Activated naive CD4-positive, alpha-beta T cell treated with anti-CD3 and anti-CD28 coated beads for 36 hours (primary cell): ENCODE results near the gene WDSUB1. TPM values are rescaled to one million over a fixed set of nuclear protein-coding genes. Genes with fewer than 3 reads are reported as not detected.

Source experiments
- CTCF ChIA-PET: fragments of 350-600 bp; sonication (Branson Sonifier 250); formaldehyde crosslinking; loops from one replicate; lab custom pipeline; 2021; ENCODE audit warnings: antibody characterized with exemption; lab: Charles Lee
- DNase-seq: peaks from one replicate; pipeline ENCODE4 v3.0.0-alpha.2; 2020
- H3K27ac Mint-ChIP-seq: one replicate; pipeline ENCODE4 v1.8.0; 2021; ENCODE audit warnings: mild to moderate bottlenecking, mixed read lengths
- H3K27me3 Mint-ChIP-seq: one replicate; pipeline ENCODE4 v1.8.0; 2021; ENCODE audit warnings: low read depth, mixed read lengths
- H3K36me3 Mint-ChIP-seq: one replicate; pipeline ENCODE4 v1.8.0; 2021; ENCODE audit warnings: low read depth, mixed read lengths
- H3K4me1 Mint-ChIP-seq: one replicate; pipeline ENCODE4 v1.8.0; 2021; ENCODE audit warnings: low read depth, mixed read lengths
- H3K4me3 Mint-ChIP-seq: one replicate; pipeline ENCODE4 v1.8.0; 2021; ENCODE audit warnings: mild to moderate bottlenecking, moderate library complexity, mixed read lengths
- H3K9me3 Mint-ChIP-seq: one replicate; pipeline ENCODE4 v1.8.0; 2021; ENCODE audit warnings: mixed read lengths
- intact Hi-C: fragments of 100-400 bp; cut with micrococcal nuclease; formaldehyde crosslinking; loops from one replicate; pipeline ENCODE4 v1.15.1; 2023
- microRNA-seq: library from miRNA; unstranded; fragments of <30 nt; microRNA quantifications from one replicate; pipeline ENCODE4 v1.2.0, GENCODE V29; 2022; ENCODE audit warnings: borderline microRNAs expressed, borderline replicate concordance
- total RNA-seq, 2 experiments: library from RNA; stranded (reverse); gene quantifications; one replicate each; pipeline ENCODE4 v1.2.3, GENCODE V29; 2021

Gene WDSUB1
- total RNA-seq, 2 experiments from 2014 or later: 5.6 to 6.6 TPM

DNA sequence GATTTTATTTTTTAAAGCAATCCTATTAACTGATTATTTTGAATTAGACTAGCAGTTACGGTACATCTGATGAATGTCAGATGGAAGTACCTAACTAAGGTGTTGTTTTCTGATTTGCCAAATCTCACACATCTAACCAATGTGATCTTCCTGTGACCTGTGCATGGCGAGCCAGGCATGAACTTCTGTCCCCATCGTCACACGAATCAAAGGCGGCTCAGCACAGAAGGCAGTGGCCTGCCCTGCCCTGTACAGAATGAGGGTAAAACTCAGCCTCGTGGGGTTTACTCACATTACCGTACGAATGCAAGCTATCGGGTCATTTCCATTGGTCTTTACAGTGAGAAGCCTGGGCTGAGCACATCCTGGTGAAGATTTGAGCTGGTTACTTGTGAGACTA, 87.3 kb downstream of the WDSUB1 start:
- Mint-ChIP-seq H3K27ac (no peak overlapping the region), H3K36me3 (no peaks in the 10 kb centered on the region), H3K4me1 (peaks cover 15% of the 10 kb centered on the region), H3K27me3 (no peaks in the 10 kb centered on the region), H3K9me3 (no peaks in the 10 kb centered on the region), H3K4me3 (no peak overlapping the region)
- CTCF ChIA-PET: no interaction called here
- DNase-seq: no peak
- intact Hi-C loops: no loop called here

DNA sequence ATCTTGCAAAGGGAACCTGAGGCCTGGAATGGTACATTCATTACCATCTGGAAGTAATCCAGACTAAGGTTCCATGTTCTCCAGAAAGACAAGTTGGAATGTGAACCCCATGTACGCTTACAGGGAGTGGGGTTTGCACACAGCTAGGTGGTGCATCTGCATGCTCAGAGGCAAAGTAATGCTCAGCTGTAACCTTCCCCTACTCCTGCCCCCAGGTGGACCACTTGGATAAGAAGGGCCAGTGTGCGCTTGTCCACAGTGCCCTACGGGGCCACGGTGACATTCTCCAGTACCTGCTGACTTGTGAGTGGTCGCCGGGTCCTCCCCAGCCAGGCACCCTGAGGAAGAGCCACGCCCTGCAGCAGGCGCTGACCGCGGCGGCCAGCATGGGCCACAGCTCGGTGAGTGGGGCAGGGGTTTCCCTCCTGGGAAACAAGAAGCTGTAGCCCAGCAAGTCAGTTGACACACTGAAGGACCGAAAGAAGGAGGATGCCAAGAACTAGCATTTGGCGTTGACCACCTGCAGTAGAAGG, 90.0 kb downstream of the WDSUB1 start:
- no peak overlapping the region for H3K4me3 Mint-ChIP-seq
- peaks cover 9% of the 10 kb centered on the region for H3K4me1 Mint-ChIP-seq
- H3K27ac Mint-ChIP-seq: no peak overlapping the region
- intact Hi-C loops: no loop called here
- H3K27me3 Mint-ChIP-seq: no peaks in the 10 kb centered on the region
- no peaks in the 10 kb centered on the region for H3K36me3 Mint-ChIP-seq
- no peaks in the 10 kb centered on the region for H3K9me3 Mint-ChIP-seq
- CTCF ChIA-PET: no interaction called here
- DNase-seq: no peak

DNA sequence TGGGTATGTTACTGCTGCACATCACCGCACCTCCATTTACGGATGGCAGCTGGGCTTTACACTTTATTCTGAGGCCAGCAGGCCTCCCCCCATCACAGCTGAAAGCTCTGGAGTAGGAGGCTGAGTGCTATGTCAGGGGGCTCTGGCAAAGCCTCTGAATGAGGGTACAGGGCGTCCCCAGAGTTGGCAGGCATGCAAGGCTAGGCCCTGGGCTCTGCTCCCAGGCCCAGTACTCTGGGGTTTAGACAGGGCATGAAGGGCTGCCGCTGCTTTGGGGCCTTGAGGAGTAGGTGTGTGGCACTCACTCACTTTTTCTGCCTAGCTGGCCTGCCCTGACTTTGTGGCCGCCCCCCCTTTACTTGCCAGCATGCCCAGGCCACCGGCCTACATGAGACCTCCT, 90.8 kb downstream of the WDSUB1 start:
- H3K27ac Mint-ChIP-seq: no peak overlapping the region
- no peaks in the 10 kb centered on the region for H3K27me3 Mint-ChIP-seq
- no peak for DNase-seq
- H3K9me3 Mint-ChIP-seq: no peaks in the 10 kb centered on the region
- peaks cover 1% of the 10 kb centered on the region for H3K4me1 Mint-ChIP-seq
- H3K36me3 Mint-ChIP-seq: no peaks in the 10 kb centered on the region
- CTCF ChIA-PET: interaction anchor here (0.6 kb wide), 1 partner anchor 1241 kb away, joined by 4 read pairs; no protein-coding TSS in a partner anchor
- H3K4me3 Mint-ChIP-seq: no peak overlapping the region
- intact Hi-C loops: no loop called here

DNA sequence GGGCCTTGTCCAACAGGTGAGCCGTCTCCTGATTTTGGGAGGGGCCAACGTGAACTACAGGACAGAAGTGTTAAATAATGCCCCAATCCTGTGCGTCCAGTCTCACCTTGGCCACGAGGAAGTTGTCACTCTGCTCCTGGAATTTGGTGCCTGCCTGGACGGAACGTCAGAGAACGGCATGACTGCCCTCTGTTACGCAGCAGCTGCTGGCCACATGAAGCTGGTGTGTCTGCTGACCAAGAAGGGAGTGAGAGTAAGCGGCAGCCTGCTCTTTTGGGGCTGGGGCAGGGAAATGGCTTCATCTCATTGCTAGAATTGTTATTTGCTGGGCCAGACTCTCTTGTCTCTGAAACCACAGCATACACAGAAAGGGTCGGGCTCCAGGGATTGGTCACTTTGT, 92.3 kb downstream of the WDSUB1 start:
- H3K4me1 Mint-ChIP-seq: no peaks in the 10 kb centered on the region
- DNase-seq: no peak
- no peaks in the 10 kb centered on the region for H3K27me3 Mint-ChIP-seq
- H3K36me3 Mint-ChIP-seq: no peaks in the 10 kb centered on the region
- CTCF ChIA-PET: no interaction called here
- H3K4me3 Mint-ChIP-seq: no peak overlapping the region
- intact Hi-C loops: no loop called here
- H3K9me3 Mint-ChIP-seq: no peaks in the 10 kb centered on the region
- H3K27ac Mint-ChIP-seq: no peak overlapping the region

DNA sequence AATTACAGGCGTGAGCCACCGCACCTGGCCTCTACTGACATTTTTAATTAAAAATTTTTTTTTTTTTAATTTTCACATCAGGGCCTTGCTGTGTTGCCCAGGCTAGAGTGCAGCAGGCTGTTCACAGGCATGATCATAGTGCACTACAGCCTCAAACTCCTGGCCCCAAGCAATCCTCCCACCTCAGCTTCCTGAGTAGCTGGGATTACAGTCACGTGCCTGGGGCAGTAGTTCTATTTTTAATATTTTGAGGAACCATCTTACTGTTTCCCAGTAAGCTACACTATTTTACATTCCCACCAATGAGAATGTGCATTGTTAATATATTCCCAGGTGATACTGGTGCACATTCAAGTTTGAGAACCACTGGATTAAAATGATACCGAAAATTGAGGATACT, 92.7 kb downstream of the WDSUB1 start:
- Mint-ChIP-seq H3K36me3 (no peaks in the 10 kb centered on the region), H3K4me3 (no peak overlapping the region), H3K4me1 (no peaks in the 10 kb centered on the region), H3K27ac (no peak overlapping the region), H3K27me3 (no peaks in the 10 kb centered on the region), H3K9me3 (no peaks in the 10 kb centered on the region)
- intact Hi-C loops: no loop called here
- CTCF ChIA-PET: no interaction called here
- no peak for DNase-seq

DNA sequence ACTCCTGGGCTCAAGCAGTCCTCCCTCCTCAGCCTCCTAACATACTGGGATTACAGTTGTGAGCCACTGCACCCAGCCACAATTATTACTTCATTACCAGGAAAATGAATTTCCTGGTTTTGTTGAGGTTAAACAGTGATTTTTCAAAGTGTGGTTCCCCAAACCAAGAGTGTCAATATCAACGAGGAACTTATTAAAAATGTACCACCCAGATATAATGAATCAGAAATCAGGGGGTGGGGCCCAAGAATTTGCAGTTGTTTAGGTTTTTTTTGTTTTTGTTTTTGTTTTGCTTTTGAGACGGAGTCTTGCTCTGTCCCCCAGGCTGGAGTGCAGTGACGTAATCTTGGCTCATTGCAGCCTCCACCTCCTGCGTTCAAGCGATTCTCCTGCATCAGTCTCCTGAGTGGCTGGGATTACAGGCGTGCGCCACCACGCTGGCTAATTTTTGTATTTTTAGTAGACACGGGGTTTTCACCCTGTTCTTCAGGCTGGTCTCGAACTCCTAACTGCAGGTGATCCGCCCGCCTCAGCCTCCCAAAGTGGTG, 94.1 kb downstream of the WDSUB1 start:
- CTCF ChIA-PET: no interaction called here

DNA sequence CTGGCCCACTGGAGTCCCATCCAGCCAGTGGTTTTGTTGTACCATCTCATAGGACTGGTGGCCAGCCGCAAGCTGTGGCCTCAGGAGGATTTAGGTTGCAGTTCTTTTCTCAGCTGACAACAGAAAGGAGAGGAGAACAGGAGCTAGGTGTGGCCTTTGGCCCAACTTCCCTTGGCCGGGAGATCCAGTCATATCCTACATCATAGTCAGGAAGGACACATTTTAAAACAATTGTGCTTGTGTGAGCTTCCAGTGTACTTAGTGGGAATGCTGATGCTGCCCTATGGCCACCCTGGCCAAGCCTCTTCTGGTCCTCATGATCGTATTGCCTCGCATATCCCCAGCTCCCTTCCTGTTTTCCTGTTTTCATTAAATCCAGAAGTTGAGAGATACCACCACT, 98.1 kb downstream of the WDSUB1 start:
- H3K4me1 Mint-ChIP-seq: no peaks in the 10 kb centered on the region
- H3K27me3 Mint-ChIP-seq: no peaks in the 10 kb centered on the region
- DNase-seq: no peak
- no peaks in the 10 kb centered on the region for H3K9me3 Mint-ChIP-seq
- no peak overlapping the region for H3K27ac Mint-ChIP-seq
- CTCF ChIA-PET: no interaction called here
- intact Hi-C loops: no loop called here
- H3K4me3 Mint-ChIP-seq: no peak overlapping the region
- no peaks in the 10 kb centered on the region for H3K36me3 Mint-ChIP-seq

More for the DNA sequence above, 94.1 kb downstream of the WDSUB1 start:
- Mint-ChIP-seq H3K27me3 (no peaks in the 10 kb centered on the region), H3K36me3 (no peaks in the 10 kb centered on the region), H3K9me3 (no peaks in the 10 kb centered on the region), H3K4me1 (no peaks in the 10 kb centered on the region), H3K4me3 (no peak overlapping the region), H3K27ac (no peak overlapping the region)
- intact Hi-C loops: no loop called here
- no peak for DNase-seq

DNA sequence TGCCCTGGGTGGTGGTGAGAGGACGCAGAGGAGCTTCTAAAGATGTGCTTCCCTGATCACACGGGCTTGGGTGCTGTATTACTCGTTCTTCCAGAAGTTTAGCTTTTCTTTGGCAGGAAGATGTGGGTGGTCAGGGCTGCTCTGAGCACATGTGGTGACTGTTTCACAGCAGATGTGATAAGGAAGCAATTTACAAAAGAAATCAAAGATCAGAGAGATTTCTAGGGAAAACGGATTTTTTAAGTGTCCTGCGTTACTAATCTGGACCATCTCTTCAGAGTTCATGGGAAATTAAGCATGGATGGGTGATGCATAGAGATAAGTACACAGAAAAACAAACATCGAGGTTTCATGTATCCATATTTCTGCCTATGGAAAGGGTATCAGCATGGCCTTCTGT, 99.4 kb downstream of the WDSUB1 start:
- Mint-ChIP-seq H3K9me3 (no peaks in the 10 kb centered on the region), H3K36me3 (no peaks in the 10 kb centered on the region), H3K4me1 (no peaks in the 10 kb centered on the region), H3K4me3 (no peak overlapping the region), H3K27ac (no peak overlapping the region), H3K27me3 (no peaks in the 10 kb centered on the region)
- CTCF ChIA-PET: no interaction called here
- intact Hi-C loops: no loop called here
- no peak for DNase-seq

DNA sequence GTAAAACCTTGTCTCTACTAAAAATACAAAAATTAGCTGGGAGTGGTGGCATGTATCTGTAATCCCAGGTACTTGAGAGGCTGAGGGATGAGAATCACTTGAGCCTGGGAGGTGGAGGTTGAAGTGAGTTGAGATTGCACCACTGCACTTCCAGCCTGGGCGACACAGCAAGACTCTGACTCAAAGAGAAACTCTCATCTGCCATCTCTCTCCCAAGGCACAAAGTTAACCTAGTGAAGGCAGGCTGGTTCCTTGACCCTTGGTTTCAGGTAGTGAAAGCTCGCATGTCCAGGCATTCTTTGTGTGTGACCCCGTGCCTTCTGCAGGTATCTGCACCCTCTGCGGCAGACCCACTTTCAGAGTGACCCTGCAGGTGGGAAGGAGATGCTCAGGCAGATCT, 100.0 kb downstream of the WDSUB1 start:
- Mint-ChIP-seq H3K9me3 (no peaks in the 10 kb centered on the region), H3K27me3 (no peaks in the 10 kb centered on the region), H3K36me3 (no peaks in the 10 kb centered on the region), H3K4me1 (no peaks in the 10 kb centered on the region), H3K4me3 (no peak overlapping the region), H3K27ac (no peak overlapping the region)
- intact Hi-C loops: no loop called here
- no peak for DNase-seq
- CTCF ChIA-PET: interaction anchor here (1.3 kb wide), 1 partner anchor 49 kb away, joined by 3 read pairs; no protein-coding TSS in a partner anchor

Small RNA genes within 50 kb of the gene (microRNA-seq; reads per million reads assigned to microRNA genes)
- not detected for gene MIR6888
